HG03558 (cell line): Measurements from ENCODE around the gene GABBR2.

Experiments used
- ATAC-seq: cut with Tn5 transposase; IDR thresholded peaks from one replicate; pipeline ENCODE4 v1.9.1; 2021; ENCODE audit warnings: moderate number of reproducible peaks; ENCODE audit not compliant: unreplicated experiment; ENCODE audit errors: extremely low read depth

The GABBR2 gene

DNA sequence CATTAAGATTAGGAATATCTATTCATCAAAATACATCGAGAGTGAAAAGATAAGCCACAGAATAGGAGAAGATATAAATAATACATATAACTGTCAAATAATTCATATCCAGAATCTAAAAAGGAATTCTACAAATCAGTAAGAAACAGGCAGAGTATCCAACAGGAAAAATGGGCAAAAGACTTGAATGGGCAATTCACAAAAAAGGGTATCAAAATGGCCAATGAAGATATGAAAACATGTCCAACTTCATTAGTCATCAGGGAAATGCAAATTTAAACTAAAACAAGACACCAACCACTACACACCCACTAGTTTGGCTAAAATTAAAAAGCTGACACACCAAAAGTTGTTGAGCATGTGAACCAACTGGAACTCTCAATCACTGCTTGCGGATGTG is 246.4 kb downstream of the GABBR2 start:
- no peak for ATAC-seq

DNA sequence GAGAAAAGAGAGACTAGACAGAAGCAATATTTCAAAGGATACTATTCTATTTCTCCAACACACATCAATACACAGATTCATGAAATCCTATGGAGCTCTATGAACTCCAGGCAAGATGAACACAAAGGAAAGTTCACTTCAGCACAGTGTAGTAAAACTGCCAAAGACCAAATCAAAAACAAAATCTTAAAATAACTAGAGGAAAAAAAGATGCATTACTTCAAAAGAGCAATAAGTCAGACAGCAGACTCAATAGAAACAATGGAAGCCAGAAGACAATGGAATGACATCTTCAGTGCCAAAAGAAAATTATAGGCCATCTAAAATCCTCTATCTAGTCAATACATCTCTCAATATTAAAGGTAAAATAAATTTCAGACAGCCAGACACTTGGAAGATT is 248.0 kb downstream of the GABBR2 start:
- no peak for ATAC-seq

DNA sequence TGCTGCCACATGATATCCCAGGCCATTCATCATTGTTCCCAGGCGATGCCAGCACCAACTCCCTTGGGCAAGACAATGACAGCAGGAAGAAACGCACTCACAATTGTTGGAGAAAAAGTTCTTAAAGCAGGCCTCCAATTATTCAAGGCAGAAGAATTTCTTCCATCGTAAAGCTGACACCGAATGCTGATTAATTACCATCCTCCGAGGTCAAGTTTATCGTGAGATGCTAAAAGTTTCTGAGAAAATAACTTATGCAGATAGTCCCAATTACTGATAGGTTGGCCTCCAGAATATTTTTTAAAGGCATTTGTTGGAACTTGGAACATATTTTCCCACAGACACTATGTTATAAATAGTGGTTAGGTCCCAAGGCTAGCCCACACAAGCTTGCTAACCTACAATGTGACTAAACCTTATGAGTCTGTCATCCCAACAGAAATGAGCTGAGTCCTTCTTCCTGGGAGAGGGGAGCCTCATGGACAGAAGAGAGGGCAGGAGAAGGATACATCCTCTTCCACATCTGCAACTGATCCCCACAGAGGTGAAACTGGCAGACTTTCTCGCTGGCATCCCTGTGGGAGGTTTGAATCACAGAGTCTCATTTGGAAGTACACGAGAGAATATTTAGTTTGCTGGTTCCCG is 250.9 kb downstream of the GABBR2 start:
- ATAC-seq, result no peak

DNA sequence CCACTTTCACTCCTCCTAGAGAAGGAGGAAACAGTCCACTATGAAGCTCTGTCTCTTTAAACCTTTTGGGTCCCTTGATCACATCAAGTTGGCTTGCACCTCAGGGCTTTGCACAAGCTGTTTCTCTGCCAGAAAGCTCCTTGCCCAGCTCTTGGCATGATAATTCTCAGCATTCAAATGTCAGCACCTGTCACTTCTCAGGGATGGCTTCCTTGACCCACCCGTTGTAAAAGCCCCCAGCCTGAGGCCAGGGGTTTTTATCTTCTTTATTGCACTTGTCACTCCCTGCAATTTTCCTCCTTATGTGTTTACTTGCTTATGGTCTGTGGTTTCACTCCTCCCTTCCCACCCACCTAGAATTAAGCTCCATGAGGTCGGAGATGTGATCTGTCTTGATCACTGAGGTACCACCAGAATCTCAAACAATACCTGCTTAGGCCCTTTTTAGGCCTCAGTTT is 252.6 kb downstream of the GABBR2 start:
- no peak for ATAC-seq

DNA sequence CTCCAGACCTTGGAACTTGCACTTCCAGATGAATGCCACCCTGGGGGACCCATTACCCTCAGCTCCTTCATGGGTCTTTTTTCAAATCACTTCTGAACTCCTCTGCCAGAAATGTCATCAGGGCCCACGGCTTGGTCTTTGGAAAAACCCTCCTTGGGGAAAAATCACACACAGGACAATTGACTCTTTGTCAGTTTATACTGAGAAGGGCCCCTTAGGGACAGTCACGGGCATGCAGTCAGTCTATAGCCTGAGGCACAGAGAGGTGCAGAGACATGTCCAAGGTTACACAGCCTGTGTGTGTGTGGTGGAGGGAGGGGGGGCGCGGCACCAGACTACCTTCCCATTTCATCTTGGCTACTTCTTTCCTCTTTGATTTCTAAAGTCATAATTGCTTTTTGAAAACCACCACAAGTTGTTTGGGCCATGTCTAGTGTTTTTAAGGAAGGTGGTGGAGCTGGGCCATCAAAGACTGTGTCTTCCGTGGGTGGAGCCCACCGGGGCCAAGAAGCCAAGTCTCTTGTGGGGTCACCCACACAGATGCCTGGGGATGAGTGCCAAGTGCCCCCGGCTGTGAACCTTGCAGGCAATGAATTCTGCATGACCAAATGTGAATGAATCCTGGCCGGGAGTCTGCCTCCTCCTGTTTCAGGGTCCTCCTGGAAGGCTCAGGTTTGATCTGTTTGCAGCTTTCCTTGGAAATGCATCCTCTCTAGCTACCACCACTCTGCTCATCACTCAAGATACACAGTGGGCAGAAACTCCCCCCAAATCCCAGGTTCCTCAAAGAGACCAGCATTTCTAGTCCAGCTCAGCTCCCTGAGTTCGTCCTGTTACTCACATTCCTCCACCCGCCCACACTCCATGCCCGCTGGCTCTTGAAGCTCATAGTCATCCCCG is 253.2 kb downstream of the GABBR2 start:
- no peak for ATAC-seq

DNA sequence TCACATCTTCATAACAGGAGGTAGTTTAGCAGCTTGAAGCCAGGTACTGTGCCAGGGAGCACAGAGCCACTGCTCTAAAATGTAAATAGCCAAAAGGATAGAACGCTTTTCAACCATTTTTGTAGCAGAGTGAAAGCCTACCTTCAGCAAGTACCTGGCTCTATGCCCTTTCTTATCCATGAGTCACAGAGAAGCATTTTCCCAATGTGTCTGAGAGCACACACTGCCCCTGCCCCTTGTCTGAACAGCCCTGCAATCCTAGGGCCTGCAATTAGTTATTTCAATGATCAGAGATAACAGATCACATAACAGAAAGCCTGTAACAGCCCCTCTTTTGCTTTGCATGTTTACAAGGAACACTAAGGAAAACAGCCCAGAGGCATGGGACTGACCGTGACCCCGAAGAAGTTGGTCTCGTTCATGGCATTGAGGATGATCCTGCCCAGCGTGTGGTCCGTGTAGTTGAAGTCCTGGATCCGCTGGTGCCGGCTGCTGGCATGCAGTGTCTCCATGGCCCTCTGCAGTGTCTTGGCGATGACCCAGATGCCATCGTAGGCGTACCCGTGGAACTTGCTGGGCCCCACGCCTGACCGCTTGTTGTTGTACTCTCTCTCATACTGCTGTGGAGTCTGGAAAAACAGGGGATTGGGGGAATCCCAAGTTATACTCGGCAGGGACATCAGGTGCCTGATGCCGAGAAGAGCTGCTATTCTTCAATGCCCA is 255.0 kb downstream of the GABBR2 start:
- ATAC-seq, result no peak

DNA sequence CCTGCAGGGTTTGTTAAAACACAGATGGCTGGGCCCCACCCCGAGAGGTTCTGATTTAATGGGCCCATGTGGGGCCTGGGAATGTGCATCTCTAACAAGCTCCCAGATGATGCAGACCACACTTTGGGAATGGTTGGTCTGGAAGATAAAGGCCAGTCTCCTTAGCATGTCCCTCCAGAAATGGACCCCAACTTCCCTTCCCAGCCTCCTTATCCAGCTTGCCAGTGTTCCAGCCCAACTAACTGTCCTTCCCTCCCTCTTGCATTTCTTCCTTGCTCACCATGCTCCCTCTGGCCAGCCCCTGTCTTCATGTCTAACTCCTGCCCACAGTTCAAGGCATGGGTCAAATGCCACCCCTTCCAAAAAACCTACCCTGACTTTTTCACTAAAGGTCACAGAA is 257.2 kb downstream of the GABBR2 start:
- ATAC-seq, result no peak

DNA sequence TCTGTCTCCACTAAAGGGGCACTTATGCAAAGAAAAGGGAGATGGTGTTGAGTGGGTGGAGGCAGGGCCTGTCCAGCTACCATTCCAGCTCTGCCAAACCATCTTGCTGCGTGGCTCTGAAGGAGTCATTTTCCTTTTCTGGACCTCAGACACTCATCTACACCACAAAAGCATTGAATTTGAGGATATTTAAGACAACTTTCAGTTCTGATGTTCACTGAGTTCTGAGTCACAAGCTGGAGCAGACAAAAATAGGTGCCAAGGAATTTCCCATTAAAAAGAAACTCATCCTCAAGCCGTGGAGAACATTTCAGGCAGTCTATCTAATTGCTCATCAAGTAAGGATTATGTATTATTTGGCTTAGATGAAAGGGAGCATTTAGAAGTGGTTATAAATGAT is 258.2 kb downstream of the GABBR2 start:
- no peak for ATAC-seq

DNA sequence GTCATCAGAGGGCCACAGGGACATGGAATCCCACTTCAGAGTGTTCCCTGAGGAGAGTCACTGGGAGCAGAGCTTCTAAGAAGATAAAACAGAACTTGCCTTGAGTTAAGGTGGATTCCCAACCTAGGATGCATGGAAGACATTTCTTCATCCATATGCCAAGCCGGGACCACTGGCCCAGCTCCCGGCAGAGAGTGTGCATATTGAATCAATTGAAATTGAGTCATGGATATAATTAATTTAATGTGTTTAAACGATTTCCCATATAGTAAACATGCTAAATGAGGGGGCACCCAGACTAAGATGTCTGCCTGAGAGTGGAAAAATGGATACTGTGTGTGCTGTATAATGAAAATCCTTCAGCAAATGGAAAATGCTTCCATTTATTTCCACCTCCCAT is 258.9 kb downstream of the GABBR2 start:
- ATAC-seq, result no peak

DNA sequence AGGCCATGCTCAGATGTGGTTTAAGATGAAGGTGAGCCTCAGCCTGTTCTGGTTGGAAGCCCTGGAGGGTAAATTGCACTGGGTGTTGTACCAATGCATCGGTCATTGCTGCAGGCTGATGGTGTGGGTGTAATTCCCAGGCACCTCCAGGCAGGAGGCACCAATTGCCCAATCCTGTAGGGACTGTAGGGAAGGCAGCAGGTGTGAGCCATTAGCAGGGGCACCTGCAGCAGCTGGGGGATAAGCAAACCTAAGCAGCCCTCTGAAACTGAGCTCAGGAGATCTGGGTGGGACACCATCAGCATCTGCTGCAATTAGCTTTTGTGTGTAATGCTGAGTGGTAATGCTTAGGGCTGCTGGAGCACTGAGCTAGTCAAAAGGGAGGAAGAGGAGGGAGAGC is 263.2 kb downstream of the GABBR2 start:
- no peak for ATAC-seq

DNA sequence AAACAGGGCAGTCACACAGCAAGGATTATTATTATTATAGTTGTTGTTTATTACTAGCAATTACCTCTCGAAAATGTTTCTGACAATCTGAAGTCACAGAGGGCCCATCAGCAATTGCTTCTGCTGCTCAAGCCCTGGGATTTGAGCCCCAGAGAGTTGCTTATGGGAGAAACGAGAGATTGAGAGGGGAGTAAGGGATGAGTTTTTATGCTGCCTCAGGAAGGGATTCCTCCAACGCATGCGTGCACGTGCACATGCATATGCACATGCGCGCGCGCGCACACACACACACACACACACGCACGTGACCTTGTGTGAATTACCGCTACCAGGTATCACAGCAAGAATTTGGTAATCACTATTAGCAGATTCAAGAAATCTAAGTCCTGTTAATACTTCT is 264.1 kb downstream of the GABBR2 start:
- ATAC-seq, result no peak

DNA sequence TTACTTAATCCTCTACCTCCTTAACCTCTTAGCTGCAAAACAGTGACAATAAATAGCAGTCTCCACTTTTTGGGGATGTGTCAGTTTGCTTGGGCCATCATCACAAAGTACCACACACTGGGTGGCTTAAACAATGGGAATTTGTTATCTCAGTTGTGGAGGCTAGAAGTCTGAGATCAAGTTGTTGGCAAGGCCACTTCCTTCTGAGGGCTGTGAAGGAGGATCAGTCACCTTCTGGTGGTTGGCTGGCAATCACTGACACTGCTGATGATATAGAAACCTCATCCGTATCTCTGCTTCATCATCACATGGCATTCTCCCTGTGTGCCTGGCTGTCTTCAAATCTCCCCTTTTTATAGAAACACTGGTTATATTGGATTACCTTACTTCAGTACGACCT is 266.2 kb downstream of the GABBR2 start:
- no peak for ATAC-seq

DNA sequence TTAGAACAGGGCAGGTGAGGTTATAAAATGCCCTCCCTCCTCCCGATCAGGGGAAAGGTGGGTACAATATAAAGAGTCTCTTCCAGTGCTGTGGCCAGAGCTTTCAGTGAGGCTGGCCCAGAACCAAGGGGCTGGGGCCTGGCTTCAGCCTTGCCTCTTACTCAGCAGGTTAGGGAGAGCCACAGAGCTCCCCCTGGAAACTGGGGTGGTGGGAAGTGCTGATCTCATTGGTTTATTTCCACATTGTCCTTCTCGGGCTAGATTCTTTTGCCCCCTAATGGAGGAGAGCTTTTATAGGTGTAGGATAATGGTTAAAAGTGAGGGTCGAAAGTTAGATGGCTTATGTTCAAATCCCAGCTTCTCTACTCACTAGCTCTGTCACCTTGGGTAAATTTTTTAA is 266.6 kb downstream of the GABBR2 start:
- ATAC-seq, result no peak

DNA sequence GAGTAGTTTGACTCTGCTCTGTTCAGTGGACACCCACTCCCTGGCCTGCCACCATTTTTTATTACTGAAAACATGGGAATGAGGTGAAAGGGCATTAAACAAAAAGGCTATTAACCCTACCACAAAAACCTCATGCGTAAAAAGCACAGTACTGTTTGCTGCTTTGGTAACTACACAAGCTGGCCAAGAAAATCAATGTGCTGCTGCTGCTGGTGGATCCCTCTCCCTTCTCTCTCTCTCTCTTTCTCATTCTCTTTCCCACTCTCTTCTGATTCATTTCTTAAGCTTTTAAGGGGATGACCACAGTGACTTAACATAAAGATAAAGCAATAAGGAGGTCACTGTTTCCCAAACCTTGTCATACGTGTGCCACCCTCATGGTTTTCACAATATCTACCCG is 270.1 kb downstream of the GABBR2 start:
- ATAC-seq, result no peak

DNA sequence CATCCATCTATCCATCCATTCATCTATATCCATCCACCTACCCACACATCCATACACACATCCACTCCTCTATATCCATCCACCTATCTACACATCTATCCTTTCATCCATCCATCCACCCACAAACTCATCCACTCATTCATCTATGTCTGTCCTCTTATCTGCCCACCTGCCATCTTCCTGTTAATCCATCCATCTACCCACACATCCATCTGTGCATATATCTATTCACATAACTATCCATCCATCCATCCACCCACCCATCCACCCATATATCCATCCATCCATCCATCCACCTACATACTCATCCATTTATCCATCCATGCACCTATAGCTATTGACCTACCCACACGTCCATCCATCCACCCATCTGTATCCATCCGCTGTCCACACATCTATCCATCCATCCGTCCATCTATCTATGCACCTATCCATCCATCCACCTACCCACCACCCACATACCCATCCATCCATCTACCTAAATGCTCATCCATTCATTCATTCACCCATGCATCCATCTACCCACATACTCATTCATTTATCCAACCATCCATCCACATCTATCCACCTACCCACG is 271.2 kb downstream of the GABBR2 start:
- no peak for ATAC-seq

DNA sequence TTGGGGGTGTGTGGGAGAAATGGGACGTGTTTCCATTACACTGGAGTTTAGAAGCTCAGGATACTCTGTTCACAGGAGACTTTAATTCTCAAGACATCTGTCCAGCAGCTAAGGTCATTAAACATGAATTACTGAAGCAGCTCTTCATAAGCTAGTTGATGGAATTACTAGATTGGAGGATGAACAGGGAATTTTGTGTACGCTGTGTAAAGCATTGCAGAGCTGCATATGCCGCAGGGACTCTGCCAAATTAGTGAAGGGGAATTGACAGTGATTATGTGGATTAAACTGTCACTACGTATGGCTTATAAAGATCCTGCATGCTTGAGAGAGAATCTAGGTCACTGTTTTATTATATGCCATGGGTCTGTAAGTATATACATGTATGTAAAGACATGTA is 275.8 kb downstream of the GABBR2 start:
- no peak for ATAC-seq

DNA sequence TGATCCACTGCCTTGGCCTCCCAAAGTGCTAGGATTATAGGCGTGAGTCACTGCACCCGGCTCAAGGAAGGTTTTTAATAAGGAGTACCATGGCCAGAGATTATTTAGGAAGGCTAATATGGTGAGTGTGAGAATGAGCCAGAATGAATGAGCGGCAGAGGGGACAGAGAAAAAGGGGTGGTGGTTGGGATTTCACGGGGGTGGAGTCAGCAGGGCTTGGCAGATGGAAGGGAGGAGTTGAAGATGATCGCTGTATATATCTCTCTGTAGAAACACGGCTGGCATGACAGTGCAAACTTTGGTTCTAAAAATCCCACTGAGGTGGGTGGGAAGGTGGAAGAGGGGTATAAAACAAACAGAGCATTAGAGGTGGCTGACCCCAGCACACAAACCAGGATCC is 276.6 kb downstream of the GABBR2 start:
- ATAC-seq, result no peak

DNA sequence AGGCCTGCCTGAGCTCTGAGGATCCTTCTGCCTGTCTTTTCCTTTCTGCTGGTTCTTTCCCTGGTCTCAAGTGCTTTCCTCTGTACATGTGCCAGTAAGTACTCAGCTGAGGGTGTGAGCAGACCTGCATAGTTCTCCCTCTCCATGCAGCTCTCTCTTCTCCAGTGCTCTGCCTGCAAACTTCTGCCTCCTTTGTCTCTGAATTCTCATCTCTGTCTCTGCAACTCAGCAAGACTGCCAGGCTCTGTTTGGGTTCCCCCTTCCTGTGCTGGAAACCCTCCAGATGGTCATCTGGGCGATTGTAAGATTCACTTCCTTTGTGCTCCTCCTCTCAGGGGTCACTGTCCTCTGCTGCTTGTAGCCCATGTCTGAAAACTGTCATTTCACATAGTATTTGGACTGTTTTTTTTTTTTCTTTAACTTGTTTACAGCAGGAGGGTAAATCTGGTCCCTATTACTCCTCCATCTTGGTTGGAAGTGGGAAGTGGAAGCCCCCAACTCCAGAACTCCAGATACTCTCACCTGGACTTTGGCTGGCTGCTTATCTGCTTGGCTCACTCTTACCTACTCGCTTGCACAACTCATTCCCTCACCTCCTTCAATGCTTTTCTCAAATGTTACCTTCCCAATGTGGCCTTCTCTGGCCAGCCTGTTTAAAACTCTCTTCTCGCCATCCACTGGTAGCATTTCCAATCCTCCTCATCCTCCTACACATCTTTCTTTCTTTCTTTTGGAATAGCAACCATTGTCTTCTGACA is 278.0 kb downstream of the GABBR2 start:
- no peak for ATAC-seq

DNA sequence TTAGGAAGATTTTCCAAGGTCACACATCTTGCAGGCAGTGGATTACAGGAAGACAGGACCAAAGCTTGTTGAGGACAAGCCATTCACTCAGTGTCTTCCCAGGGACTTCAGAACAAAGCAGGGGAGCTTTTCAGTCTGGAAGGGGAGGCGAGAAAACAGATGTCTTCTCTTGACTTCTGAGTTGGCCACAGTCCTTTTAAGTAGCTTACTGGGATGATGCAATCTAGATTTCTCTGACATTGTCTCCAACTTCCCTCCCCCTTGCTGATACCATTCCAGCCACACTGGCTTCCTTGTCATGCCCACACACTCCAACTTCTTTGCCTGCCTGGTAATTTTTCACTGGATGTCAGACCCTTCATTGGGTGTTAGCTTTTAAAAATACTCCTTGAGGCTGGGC is 279.1 kb downstream of the GABBR2 start:
- no peak for ATAC-seq

DNA sequence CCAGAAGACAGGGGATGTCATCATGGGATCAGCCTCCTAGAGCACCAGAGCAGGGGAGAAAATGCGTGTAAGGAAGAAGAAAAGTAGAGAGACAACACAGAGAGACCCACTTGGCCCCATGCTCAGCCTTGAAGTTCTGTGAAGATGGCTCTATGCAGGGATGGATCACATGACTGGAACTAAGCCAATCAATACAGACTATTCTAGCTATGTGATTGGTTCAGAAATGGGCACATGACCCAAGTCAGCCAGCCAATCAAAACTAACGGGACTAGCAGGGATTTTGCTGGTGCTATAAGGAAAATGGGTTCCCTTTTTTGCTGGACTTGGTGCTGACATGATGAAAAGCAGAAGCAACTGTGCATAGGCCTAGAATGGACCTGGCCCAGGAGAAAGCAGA is 280.3 kb downstream of the GABBR2 start:
- ATAC-seq, result no peak
